Stimulated activated CD4-positive, alpha-beta T cell treated with anti-CD3 and anti-CD28 coated beads, Interleukin-4, amount 100 ng/mL, for 4 hours (primary cell): ENCODE results near the gene ASPDH.

ENCODE experiments used
- DNase-seq, 2 experiments: peaks; one replicate each; pipeline ENCODE4 v3.0.0-alpha.2; 2020

The ASPDH gene

GRCh38 chr19:50494186-50495019 is 19.3 kb downstream of the ASPDH start:
- DNase-seq: no peak

GRCh38 chr19:50493171-50493570 is 20.5 kb downstream of the ASPDH start:
- DNase-seq: no peak

GRCh38 chr19:50492303-50493052 is 21.2 kb downstream of the ASPDH start:
- DNase-seq: peak; percentile 35 to 40

- no peak for DNase-seq
These were observed 22.7 kb downstream of the ASPDH start for GRCh38 chr19:50490991-50491472.

GRCh38 chr19:50490411-50490811 is 23.3 kb downstream of the ASPDH start:
- DNase-seq: no peak

- DNase-seq: no peak
These were observed 24.2 kb downstream of the ASPDH start for GRCh38 chr19:50489461-50490011.

GRCh38 chr19:50488389-50489194 is 25.1 kb downstream of the ASPDH start:
- DNase-seq: no peak

- DNase-seq: peak; percentile 23 to 40
These were observed 26.7 kb downstream of the ASPDH start for GRCh38 chr19:50486823-50487515.

GRCh38 chr19:50485284-50485955 is 28.3 kb downstream of the ASPDH start:
- DNase-seq: no peak

GRCh38 chr19:50482916-50483315 is 30.8 kb downstream of the ASPDH start:
- DNase-seq: no peak

GRCh38 chr19:50482271-50482855 is 31.4 kb downstream of the ASPDH start:
- no peak for DNase-seq

GRCh38 chr19:50481351-50482149 is 32.2 kb downstream of the ASPDH start:
- no peak for DNase-seq

GRCh38 chr19:50480281-50481111 is 33.2 kb downstream of the ASPDH start:
- no peak for DNase-seq

- DNase-seq: no peak
These were observed 33.9 kb downstream of the ASPDH start for GRCh38 chr19:50479761-50480251.

GRCh38 chr19:50478901-50479715 is 34.6 kb downstream of the ASPDH start:
- DNase-seq: no peak

- DNase-seq: no peak
These were observed 35.8 kb downstream of the ASPDH start for GRCh38 chr19:50477751-50478515.

GRCh38 chr19:50476907-50477238 is 36.8 kb downstream of the ASPDH start:
- DNase-seq: no peak
